ENCODE results near the gene GZMA. TPM values are rescaled to one million over a fixed set of nuclear protein-coding genes. Genes with fewer than 3 reads are reported as not detected.
"Not testable (repeated sequence)": the region's sequence is repeated elsewhere in the genome, so short reads cannot be mapped to it uniquely, and the experiment has no call there.

The GZMA gene
- total RNA-seq = 10 to 100 TPM; 10.3 to 33.9 TPM

GRCh38 chr5:55102348-55102747, at the start of gene GZMA:
GZMA (plus strand) TSS chr5:55102646; CDS start chr5:55102683, 37 bp downstream.
- no peaks in the 10 kb centered on the region for H3K36me3 Mint-ChIP-seq (ENCODE audit: low read depth)

DNA sequence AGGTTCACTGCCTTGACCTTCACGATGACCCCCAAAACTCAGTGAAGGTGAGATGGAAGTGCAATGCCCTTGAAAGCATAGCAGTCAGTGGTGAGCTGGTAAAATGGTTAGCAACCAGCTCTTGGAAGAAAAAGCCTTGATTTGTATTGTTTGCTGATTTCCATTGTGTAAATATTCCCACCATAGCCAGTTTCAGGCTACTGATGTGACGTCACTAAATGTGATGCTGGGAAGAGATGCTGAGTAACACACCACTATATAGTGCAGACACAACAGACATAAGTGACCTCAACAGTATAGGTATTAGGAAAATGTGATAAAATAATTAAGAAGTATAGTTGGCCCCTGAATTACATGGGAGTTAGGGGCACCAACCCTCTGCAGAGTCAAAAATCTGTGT, 47.3 kb upstream of the GZMA start:
- Mint-ChIP-seq H3K27me3 (no peaks in the 10 kb centered on the region), H3K27ac (no peak overlapping the region), H3K4me3 (no peak overlapping the region), H3K4me1 (peaks cover 1% of the 10 kb centered on the region), H3K9me3 (peaks cover 12% of the 10 kb centered on the region), H3K36me3 (ENCODE audit: low read depth) (no peaks in the 10 kb centered on the region)
- no peak for ATAC-seq (replicated peaks)

More at GRCh38 chr5:55102348-55102747, at the start of gene GZMA:
- ATAC-seq (replicated peaks) = peak; percentile 83
- no peaks in the 10 kb centered on the region for H3K27me3 Mint-ChIP-seq
- peak within 1 kb of the TSS; percentile 70 for H3K4me3 Mint-ChIP-seq
- peaks cover 8% of the 10 kb centered on the region for H3K9me3 Mint-ChIP-seq
- peak within 1 kb of the TSS; percentile 82 for H3K27ac Mint-ChIP-seq
- H3K4me1 Mint-ChIP-seq = peaks cover 34% of the 10 kb centered on the region

DNA sequence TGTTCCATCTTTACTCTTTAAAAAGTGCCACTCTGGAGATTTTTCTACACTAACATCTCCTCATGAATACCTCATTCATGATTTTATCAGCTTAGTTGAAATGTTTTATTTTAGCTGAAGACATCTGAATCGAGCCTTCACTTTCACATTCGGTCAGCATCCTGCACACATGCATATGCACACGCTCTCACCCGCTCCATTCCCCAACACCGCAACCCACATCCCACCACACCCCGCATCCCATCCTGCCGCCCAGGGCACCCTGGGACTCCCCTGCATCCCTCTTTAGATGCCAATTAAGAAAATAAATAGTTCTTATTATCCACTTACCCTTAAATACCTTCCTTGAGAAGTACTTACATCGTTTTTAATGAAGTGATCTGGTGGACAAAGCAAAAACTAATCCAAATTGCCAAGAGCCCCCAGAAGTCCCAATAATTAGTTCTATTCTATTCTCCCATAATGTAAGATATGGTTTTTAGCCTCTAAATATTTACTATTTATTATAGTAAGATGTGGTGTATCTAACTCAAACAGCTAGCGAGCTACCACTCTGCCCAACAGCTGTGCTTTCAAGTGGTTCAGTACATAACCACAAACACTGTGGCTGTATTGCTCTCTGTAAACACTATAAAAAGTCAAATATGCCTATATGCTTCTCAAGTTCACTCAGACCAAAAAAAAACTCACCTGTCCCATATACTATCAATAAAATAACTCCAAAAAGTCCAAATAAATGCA, 40.2 kb upstream of the GZMA start:
- peak overlapping the region; percentile 87 for H3K27ac Mint-ChIP-seq
- no peaks in the 10 kb centered on the region for H3K36me3 Mint-ChIP-seq (ENCODE audit: low read depth)
- peaks cover 47% of the 10 kb centered on the region for H3K4me1 Mint-ChIP-seq
- peak overlapping the region; percentile 88 for H3K4me3 Mint-ChIP-seq
- peak; percentile 85 for ATAC-seq (replicated peaks)
- H3K9me3 Mint-ChIP-seq = no peaks in the 10 kb centered on the region
- H3K27me3 Mint-ChIP-seq = no peaks in the 10 kb centered on the region

- Mint-ChIP-seq H3K4me1 (peaks cover 49% of the 10 kb centered on the region), H3K9me3 (no peaks in the 10 kb centered on the region), H3K36me3 (ENCODE audit: low read depth) (no peaks in the 10 kb centered on the region), H3K27ac (peak overlapping the region; percentile 87), H3K4me3 (peak overlapping the region; percentile 88), H3K27me3 (no peaks in the 10 kb centered on the region)
- no peak for ATAC-seq (replicated peaks)
These were observed 39.1 kb upstream of the GZMA start for GRCh38 chr5:55063220-55063863.

DNA sequence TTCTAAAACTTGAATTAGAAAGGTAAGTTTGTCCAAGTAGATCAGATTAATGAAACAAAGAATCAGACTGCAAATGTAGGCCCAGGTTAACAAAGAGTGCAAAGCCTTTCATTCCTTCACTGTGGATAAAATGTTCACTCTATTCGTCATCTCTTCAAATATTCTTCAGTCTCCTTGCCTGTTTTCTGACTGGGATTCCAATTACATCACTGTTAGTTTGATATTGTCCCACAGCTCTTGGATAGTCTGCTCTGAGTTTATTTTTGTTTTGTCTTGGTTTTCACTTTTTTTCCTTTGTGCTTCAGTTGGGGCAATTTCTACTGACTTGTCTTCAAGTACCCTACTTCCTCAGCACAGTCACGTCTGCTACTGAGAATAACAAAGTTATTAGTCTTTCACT, 38.5 kb upstream of the GZMA start:
- no peak for ATAC-seq (replicated peaks)
- Mint-ChIP-seq H3K9me3 (no peaks in the 10 kb centered on the region), H3K36me3 (ENCODE audit: low read depth) (no peaks in the 10 kb centered on the region), H3K4me1 (peaks cover 49% of the 10 kb centered on the region), H3K4me3 (no peak overlapping the region), H3K27ac (no peak overlapping the region), H3K27me3 (no peaks in the 10 kb centered on the region)

DNA sequence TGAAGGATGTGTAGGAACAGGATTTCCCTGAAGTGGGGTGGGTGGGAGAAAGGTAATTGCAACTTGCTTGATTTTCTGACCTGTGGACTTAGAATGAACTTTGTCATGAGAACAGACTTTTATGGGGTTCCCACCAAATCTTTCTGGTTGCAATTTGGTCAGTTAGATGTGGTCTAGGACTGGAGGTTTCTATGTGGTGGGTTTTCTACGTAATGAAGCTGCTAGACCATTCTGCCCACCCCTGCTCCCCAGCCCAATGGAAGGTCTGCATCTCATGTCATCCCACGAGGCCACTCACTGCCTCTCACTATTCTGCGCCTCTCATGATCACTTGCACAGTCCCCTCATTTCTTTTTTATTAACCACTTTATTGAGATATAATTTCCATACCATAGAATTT, 37.9 kb upstream of the GZMA start:
- no peak for ATAC-seq (replicated peaks)
- Mint-ChIP-seq H3K36me3 (ENCODE audit: low read depth) (no peaks in the 10 kb centered on the region), H3K9me3 (no peaks in the 10 kb centered on the region), H3K27ac (no peak overlapping the region), H3K27me3 (no peaks in the 10 kb centered on the region), H3K4me1 (peaks cover 49% of the 10 kb centered on the region), H3K4me3 (no peak overlapping the region)

DNA sequence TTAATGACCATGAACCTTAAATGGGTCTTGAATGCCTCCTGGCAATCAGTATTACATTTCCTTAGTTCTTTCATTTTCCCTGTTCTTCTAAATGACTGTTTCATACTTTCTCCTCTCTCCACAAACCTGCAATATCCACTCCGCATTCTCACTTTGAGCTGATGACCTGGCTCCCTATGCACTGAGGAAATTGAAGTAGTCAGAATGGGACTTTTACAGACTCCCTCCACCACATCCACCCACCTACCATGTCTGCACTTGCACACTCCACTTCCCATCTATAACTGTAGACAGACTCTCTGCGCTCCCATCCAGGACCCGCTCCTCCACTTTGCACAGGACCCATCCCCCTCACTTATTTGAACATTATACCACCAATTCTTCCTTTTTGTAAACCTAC, 36.2 kb upstream of the GZMA start:
- H3K9me3 Mint-ChIP-seq = no peaks in the 10 kb centered on the region
- ATAC-seq (replicated peaks) = peak; percentile 65
- H3K4me3 Mint-ChIP-seq = no peak overlapping the region
- no peak overlapping the region for H3K27ac Mint-ChIP-seq
- H3K27me3 Mint-ChIP-seq = no peaks in the 10 kb centered on the region
- peaks cover 44% of the 10 kb centered on the region for H3K4me1 Mint-ChIP-seq
- H3K36me3 Mint-ChIP-seq (ENCODE audit: low read depth) = no peaks in the 10 kb centered on the region

DNA sequence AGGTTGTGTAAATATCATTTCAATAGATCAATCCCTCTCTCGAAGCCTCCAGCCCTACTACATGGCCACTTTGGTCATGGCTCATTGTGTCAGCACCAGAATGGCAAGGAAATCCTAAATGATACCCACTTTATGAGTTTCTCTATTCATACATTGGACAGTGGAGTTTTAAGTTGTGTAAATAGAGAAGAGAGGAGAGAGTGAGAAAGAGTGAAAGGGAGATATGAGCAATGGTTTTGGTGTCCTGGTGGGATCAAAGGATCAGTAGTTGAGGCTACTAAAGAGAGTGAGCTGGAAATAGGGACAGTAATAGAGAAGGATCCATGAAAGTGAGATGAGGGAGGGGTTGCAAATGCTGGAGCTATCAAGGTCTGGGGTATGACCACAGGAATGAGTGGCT, 31.5 kb upstream of the GZMA start:
- Mint-ChIP-seq H3K27me3 (no peaks in the 10 kb centered on the region), H3K27ac (no peak overlapping the region), H3K4me3 (no peak overlapping the region), H3K36me3 (ENCODE audit: low read depth) (no peaks in the 10 kb centered on the region), H3K9me3 (no peaks in the 10 kb centered on the region), H3K4me1 (peaks cover 34% of the 10 kb centered on the region)
- ATAC-seq (replicated peaks) = peak; percentile 41

GRCh38 chr5:55071413-55071812, 31.0 kb upstream of the GZMA start:
- Mint-ChIP-seq H3K4me1 (peaks cover 30% of the 10 kb centered on the region), H3K4me3 (no peak overlapping the region), H3K9me3 (no peaks in the 10 kb centered on the region), H3K36me3 (ENCODE audit: low read depth) (no peaks in the 10 kb centered on the region), H3K27me3 (no peaks in the 10 kb centered on the region), H3K27ac (no peak overlapping the region)
- no peak for ATAC-seq (replicated peaks)

DNA sequence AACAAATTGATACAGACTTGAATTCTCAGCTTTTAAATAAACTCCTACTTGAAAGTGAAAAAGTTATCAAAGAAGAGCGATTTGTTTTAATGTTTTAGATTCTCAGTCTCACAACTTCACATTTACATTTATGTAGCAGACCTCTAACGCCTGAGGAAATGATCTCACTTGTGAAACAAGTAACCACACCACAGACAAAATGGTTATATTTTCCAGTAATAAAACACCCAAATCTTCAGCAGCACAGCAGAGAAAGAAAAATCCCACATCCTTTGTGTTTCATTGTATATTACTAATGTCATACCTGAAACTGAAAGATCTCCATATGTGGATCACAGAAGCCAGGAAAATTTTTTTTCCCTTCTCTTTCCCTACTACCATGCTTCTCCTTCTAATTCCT, 29.8 kb upstream of the GZMA start:
- H3K9me3 Mint-ChIP-seq = no peaks in the 10 kb centered on the region
- H3K4me3 Mint-ChIP-seq = peak overlapping the region; percentile 66
- peak overlapping the region; percentile 85 for H3K27ac Mint-ChIP-seq
- no peaks in the 10 kb centered on the region for H3K36me3 Mint-ChIP-seq (ENCODE audit: low read depth)
- ATAC-seq (replicated peaks) = peak; percentile 93
- no peaks in the 10 kb centered on the region for H3K27me3 Mint-ChIP-seq
- H3K4me1 Mint-ChIP-seq = peaks cover 20% of the 10 kb centered on the region

DNA sequence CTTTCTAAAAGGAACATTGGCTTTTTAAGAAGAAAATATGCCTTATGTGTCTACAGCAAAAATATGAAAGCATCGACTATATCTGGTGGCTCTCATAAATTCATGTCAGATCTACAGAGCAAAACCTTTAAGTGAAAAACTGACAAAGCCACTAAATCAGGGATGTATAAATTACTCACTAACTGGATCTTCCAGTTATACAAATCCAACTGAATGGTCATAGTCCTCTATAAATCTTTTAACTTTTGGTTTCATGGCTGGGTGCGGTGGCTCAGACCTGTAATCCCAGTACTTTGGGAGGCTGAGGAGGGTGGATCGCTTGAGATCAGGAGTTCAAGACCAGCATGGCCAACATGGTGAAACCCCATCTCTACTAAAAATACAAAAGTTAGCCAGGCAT, 29.2 kb upstream of the GZMA start:
- Mint-ChIP-seq H3K36me3 (ENCODE audit: low read depth) (no peaks in the 10 kb centered on the region), H3K4me1 (peaks cover 20% of the 10 kb centered on the region), H3K9me3 (peaks cover under 1% of the 10 kb centered on the region), H3K4me3 (peak overlapping the region; percentile 66), H3K27me3 (no peaks in the 10 kb centered on the region), H3K27ac (peak overlapping the region; percentile 85)
- peak; percentile 43 for ATAC-seq (replicated peaks)

DNA sequence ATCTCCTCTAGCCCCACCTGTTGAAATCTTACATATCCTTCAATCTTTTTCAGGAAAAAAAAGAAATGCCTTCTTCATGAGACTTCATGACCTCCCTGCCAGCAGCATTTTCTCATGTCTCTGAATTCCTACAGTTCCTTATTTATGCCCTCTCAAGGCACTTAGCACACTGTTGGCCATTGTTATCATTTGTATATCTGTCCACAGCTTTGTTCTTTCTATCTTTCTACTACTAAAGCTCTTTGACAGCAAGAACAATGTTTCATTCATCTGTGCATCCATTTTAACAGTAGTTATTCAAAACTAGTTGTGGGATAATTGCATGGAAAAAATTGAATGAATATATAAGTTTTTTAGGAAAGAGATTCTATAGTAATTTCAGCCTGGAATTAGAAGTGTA, 20.9 kb upstream of the GZMA start:
- peaks cover 9% of the 10 kb centered on the region for H3K9me3 Mint-ChIP-seq
- ATAC-seq (replicated peaks) = no peak
- H3K36me3 Mint-ChIP-seq (ENCODE audit: low read depth) = no peaks in the 10 kb centered on the region
- H3K27ac Mint-ChIP-seq = no peak overlapping the region
- H3K4me3 Mint-ChIP-seq = no peak overlapping the region
- H3K27me3 Mint-ChIP-seq = no peaks in the 10 kb centered on the region
- peaks cover 8% of the 10 kb centered on the region for H3K4me1 Mint-ChIP-seq

GRCh38 chr5:55089301-55089700, 13.1 kb upstream of the GZMA start:
- H3K27me3 Mint-ChIP-seq; ATAC-seq (replicated peaks): not testable (repeated sequence)

GRCh38 chr5:55091011-55091410, 11.4 kb upstream of the GZMA start:
- H3K4me1 Mint-ChIP-seq; H3K27ac Mint-ChIP-seq; H3K27me3 Mint-ChIP-seq; H3K36me3 Mint-ChIP-seq (ENCODE audit: low read depth); H3K4me3 Mint-ChIP-seq; ATAC-seq (replicated peaks); H3K9me3 Mint-ChIP-seq: not testable (repeated sequence)

More at GRCh38 chr5:55089301-55089700, 13.1 kb upstream of the GZMA start:
- H3K36me3 Mint-ChIP-seq (ENCODE audit: low read depth); H3K4me3 Mint-ChIP-seq; H3K4me1 Mint-ChIP-seq; H3K9me3 Mint-ChIP-seq; H3K27ac Mint-ChIP-seq: not testable (repeated sequence)

DNA sequence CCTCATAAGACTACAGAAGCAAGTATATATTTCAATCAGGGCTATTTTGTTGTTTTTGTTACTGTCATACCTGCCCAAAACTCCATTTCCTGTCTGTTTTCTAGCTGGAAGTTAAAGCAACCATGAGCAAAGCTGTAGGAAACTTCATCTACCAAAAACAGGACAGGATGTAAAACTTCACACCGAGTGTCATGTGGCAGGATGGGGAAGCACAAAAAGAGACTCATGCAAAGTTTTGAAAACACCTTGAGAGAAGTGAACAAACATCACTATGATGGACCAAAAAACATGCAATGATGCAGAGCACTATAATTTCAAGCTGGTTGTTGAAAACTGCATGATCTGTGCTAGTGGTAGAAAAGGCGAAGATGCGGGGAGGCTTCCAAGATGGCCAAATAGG, 6.3 kb upstream of the GZMA start:
- ATAC-seq (replicated peaks) = peak; percentile 64
- Mint-ChIP-seq H3K36me3 (ENCODE audit: low read depth) (no peaks in the 10 kb centered on the region), H3K27me3 (no peaks in the 10 kb centered on the region), H3K27ac (no peak overlapping the region), H3K4me3 (peak overlapping the region; percentile 58), H3K4me1 (peaks cover 16% of the 10 kb centered on the region), H3K9me3 (peaks cover 8% of the 10 kb centered on the region)
